Suprapubic skin (tissue), 4 donors: ENCODE data around the gene DNAJB1. TPM values are rescaled to one million over a fixed set of nuclear protein-coding genes. Genes with fewer than 3 reads are reported as not detected.

Source experiments
- DNase-seq, 2 donors: peaks; one replicate each; pipeline ENCODE4 v3.0.0-alpha.2; 2019; ENCODE audit warnings: low spot score in 2 of 2
- H3K27ac ChIP-seq: fragments of 200-600 bp; sonication (generic); one replicate; pipeline ENCODE4 v1.5.1; 2019
- H3K27me3 ChIP-seq: fragments of 200-600 bp; sonication (generic); one replicate; pipeline ENCODE4 v1.5.1; 2019
- H3K36me3 ChIP-seq: fragments of 200-600 bp; sonication (generic); one replicate; pipeline ENCODE4 v1.5.1; 2019
- H3K4me1 ChIP-seq: fragments of 200-600 bp; sonication (generic); one replicate; pipeline ENCODE4 v1.5.1; 2019
- H3K4me3 ChIP-seq: fragments of 200-600 bp; sonication (generic); one replicate; pipeline ENCODE4 v1.5.1; 2019; ENCODE audit warnings: mild to moderate bottlenecking
- H3K9me3 ChIP-seq: fragments of 200-600 bp; sonication (generic); one replicate; pipeline ENCODE4 v1.5.1; 2019
- CTCF ChIP-seq, 2 donors: fragments of 200-600 bp in 1 of 2; fragments of 450-650 bp in 1 of 2; sonication (generic) in 1 of 2; IDR thresholded peaks; one replicate each; pipeline ENCODE4 v1.5.1; 2016 to 2019; ENCODE audit warnings: antibody characterized with exemption in 2 of 2, mild to moderate bottlenecking in 1 of 2, moderate library complexity in 1 of 2
- EP300 ChIP-seq: sonication (generic); formaldehyde crosslinking; IDR thresholded peaks from one replicate; pipeline ENCODE4 v1.6.1; 2017; ENCODE audit warnings: antibody characterized with exemption
- POLR2A ChIP-seq, 2 donors: fragments of 450-650 bp; IDR thresholded peaks; one replicate each; pipeline ENCODE4 v1.6.1; 2017; ENCODE audit warnings: antibody characterized with exemption in 2 of 2, mild to moderate bottlenecking in 2 of 2, moderate library complexity in 2 of 2
- POLR2AphosphoS5 ChIP-seq, 3 donors: sonication (generic); formaldehyde crosslinking; IDR thresholded peaks; one replicate each; pipeline ENCODE4 v1.6.1; 2017; ENCODE audit warnings: antibody characterized with exemption in 3 of 3
- WGBS: methylation state at CpG from one replicate; pipeline ENCODE4 v1.1.5; 2018; 5-methylcytosine and 5-hydroxymethylcytosine counted together
- total RNA-seq, 4 donors: library from RNA; depleted of rRNA; stranded (reverse); fragments of >200 nt; gene quantifications; one replicate each; pipeline ENCODE4 v1.1.0, GENCODE V29; 2016

Gene DNAJB1
- total RNA-seq, 4 donors from 2014 or later = 54.5 to 197 (median 145) TPM

GRCh38 chr19:14471436-14472187, 46.6 kb downstream of the DNAJB1 start:
- H3K36me3 ChIP-seq = peaks cover 36% of the 10 kb centered on the region
- TF ChIP-seq EP300 = no peak
- H3K9me3 ChIP-seq = no peaks in the 10 kb centered on the region
- DNase-seq = no peak
- 58% methylated on average over 43 of the region's 46 CpGs for WGBS
- H3K27ac ChIP-seq = no peak overlapping the region
- peaks cover 28% of the 10 kb centered on the region for H3K27me3 ChIP-seq
- H3K4me3 ChIP-seq = peak overlapping the region; percentile 30
- peaks cover 47% of the 10 kb centered on the region for H3K4me1 ChIP-seq

GRCh38 chr19:14470031-14470876, 47.9 kb downstream of the DNAJB1 start:
- no peak overlapping the region for H3K27ac ChIP-seq
- peaks cover 49% of the 10 kb centered on the region for H3K36me3 ChIP-seq
- TF ChIP-seq EP300 = no peak
- TF ChIP-seq POLR2A (IDR thresholded peaks at IDR 0.05) = no peak
- TF ChIP-seq POLR2AphosphoS5 (IDR thresholded peaks at IDR 0.05) = no peak
- TF ChIP-seq CTCF (IDR thresholded peaks at IDR 0.05) = no peak
- H3K4me1 ChIP-seq = peaks cover 34% of the 10 kb centered on the region
- H3K27me3 ChIP-seq = peaks cover 28% of the 10 kb centered on the region
- no peak for DNase-seq
- no peaks in the 10 kb centered on the region for H3K9me3 ChIP-seq
- no peak overlapping the region for H3K4me3 ChIP-seq
- WGBS = 80% methylated on average over 19 of the region's 32 CpGs

- WGBS = 55% methylated on average over 3 of the region's 9 CpGs
- Histone ChIP-seq H3K4me1 (peaks cover 14% of the 10 kb centered on the region), H3K9me3 (no peaks in the 10 kb centered on the region), H3K36me3 (peaks cover 74% of the 10 kb centered on the region), H3K27ac (no peak overlapping the region), H3K4me3 (no peak overlapping the region), H3K27me3 (peaks cover 5% of the 10 kb centered on the region)
- TF ChIP-seq POLR2AphosphoS5 (IDR thresholded peaks at IDR 0.05) (no peak), EP300 (no peak), CTCF (IDR thresholded peaks at IDR 0.05) (no peak), POLR2A (IDR thresholded peaks at IDR 0.05) (no peak)
- DNase-seq = no peak
Measured at GRCh38 chr19:14467816-14468215, 50.4 kb downstream of the DNAJB1 start.

- no peak for DNase-seq
- TF ChIP-seq EP300 (no peak), CTCF (IDR thresholded peaks at IDR 0.05) (no peak), POLR2A (IDR thresholded peaks at IDR 0.05) (no peak), POLR2AphosphoS5 (IDR thresholded peaks at IDR 0.05) (no peak)
- no peak overlapping the region for H3K27ac ChIP-seq
- peaks cover 1% of the 10 kb centered on the region for H3K27me3 ChIP-seq
- H3K4me1 ChIP-seq = peaks cover 10% of the 10 kb centered on the region
- no peaks in the 10 kb centered on the region for H3K9me3 ChIP-seq
- 84% methylated on average over 9 of the region's 12 CpGs for WGBS
- H3K36me3 ChIP-seq = peaks cover 77% of the 10 kb centered on the region
- no peak overlapping the region for H3K4me3 ChIP-seq
Measured at GRCh38 chr19:14467391-14467790, 50.8 kb downstream of the DNAJB1 start.

Other genes with a start within 250 kb of the DNAJB1 start
- gene ADGRE5, start 137.0 kb downstream of the DNAJB1 start, total RNA-seq = 10 to 100 TPM in 3 of 4 donors, 1 to 10 TPM in 1; 5.1 to 24.2 (median 11.5) TPM
- gene DDX39A, start 99.1 kb downstream of the DNAJB1 start, total RNA-seq = 100 to 1,000 TPM in 3 of 4 donors, 10 to 100 TPM in 1; 80.9 to 149 (median 111) TPM
- gene PKN1, start 85.1 kb downstream of the DNAJB1 start, total RNA-seq = 10 to 100 TPM in 3 of 4 donors, 1 to 10 TPM in 1; 8.6 to 21.2 (median 14.9) TPM
- under 1 TPM in 1 of 4 donors, not detected in 3; 0.47 TPM for gene PTGER1, start 43.0 kb downstream of the DNAJB1 start, total RNA-seq
- 100 to 1,000 TPM in 3 of 4 donors, 10 to 100 TPM in 1; 85.8 to 111 (median 105) TPM for gene GIPC1, start 22.3 kb downstream of the DNAJB1 start, total RNA-seq
- gene TECR, start 11.2 kb upstream of the DNAJB1 start, total RNA-seq = 100 to 1,000 TPM; 111 to 176 (median 150) TPM
- gene NDUFB7, start 53.7 kb upstream of the DNAJB1 start, total RNA-seq = 100 to 1,000 TPM; 196 to 394 (median 340) TPM
- not detected for gene CLEC17A, start 64.7 kb upstream of the DNAJB1 start, total RNA-seq
- not detected for gene ADGRE3, start 156.4 kb upstream of the DNAJB1 start, total RNA-seq
- 10 to 100 TPM in 3 of 4 donors, 1 to 10 TPM in 1; 8.7 to 43.1 (median 16.8) TPM for gene ZNF333, start 171.7 kb upstream of the DNAJB1 start, total RNA-seq